Choroid plexus epithelial cell (primary cell): ENCODE results near the gene ABLIM2.

Experiments used
- DNase-seq: peaks from one replicate; pipeline ENCODE4 v3.0.0-alpha.2; 2010; ENCODE audit warnings: low read depth
- H3K4me3 ChIP-seq: 2 replicates; pipeline ENCODE4 v1.5.1; 2011; ENCODE audit warnings: low read depth, mild to moderate bottlenecking, control low read depth, low read length, moderate library complexity
- CTCF ChIP-seq: conservative IDR thresholded peaks from 2 replicates; pipeline ENCODE4 v1.5.1; 2011; ENCODE audit warnings: low read depth, mild to moderate bottlenecking, control low read depth, inconsistent platforms, low read length, moderate library complexity

ABLIM2 gene

GRCh38 chr4:8090744-8091301 is 67.8 kb downstream of the ABLIM2 start:
- H3K4me3 ChIP-seq = no peak overlapping the region
- no peak for DNase-seq
- TF ChIP-seq CTCF = no peak

GRCh38 chr4:8090312-8090711 is 68.3 kb downstream of the ABLIM2 start:
- DNase-seq = peak; percentile 41
- TF ChIP-seq CTCF = no peak
- no peak overlapping the region for H3K4me3 ChIP-seq

- no peak for TF ChIP-seq CTCF
- no peak overlapping the region for H3K4me3 ChIP-seq
- no peak for DNase-seq
These were observed 68.8 kb downstream of the ABLIM2 start for GRCh38 chr4:8089862-8090261.

GRCh38 chr4:8088966-8089491 is 69.6 kb downstream of the ABLIM2 start:
- H3K4me3 ChIP-seq = no peak overlapping the region
- DNase-seq = no peak
- no peak for TF ChIP-seq CTCF

- no peak overlapping the region for H3K4me3 ChIP-seq
- DNase-seq = no peak
- TF ChIP-seq CTCF = no peak
These were observed 70.6 kb downstream of the ABLIM2 start for GRCh38 chr4:8087921-8088495.

- no peak for TF ChIP-seq CTCF
- no peak for DNase-seq
These were observed 71.7 kb downstream of the ABLIM2 start for GRCh38 chr4:8086783-8087445.

More at GRCh38 chr4:8086783-8087445, 71.7 kb downstream of the ABLIM2 start:
- H3K4me3 ChIP-seq = no peak overlapping the region
